ENCODE results near the gene HOGA1.

HOGA1 gene

GRCh38 chr10:97640868-97641811 lies 57.0 kb downstream of the HOGA1 start:
- no peak for TF ChIP-seq GATA3 (IDR thresholded peaks at IDR 0.05; ENCODE audit: low read depth, low read length)
- no peak for TF ChIP-seq GATA2 (IDR thresholded peaks at IDR 0.05; ENCODE audit: low read depth, low read length)

DNA sequence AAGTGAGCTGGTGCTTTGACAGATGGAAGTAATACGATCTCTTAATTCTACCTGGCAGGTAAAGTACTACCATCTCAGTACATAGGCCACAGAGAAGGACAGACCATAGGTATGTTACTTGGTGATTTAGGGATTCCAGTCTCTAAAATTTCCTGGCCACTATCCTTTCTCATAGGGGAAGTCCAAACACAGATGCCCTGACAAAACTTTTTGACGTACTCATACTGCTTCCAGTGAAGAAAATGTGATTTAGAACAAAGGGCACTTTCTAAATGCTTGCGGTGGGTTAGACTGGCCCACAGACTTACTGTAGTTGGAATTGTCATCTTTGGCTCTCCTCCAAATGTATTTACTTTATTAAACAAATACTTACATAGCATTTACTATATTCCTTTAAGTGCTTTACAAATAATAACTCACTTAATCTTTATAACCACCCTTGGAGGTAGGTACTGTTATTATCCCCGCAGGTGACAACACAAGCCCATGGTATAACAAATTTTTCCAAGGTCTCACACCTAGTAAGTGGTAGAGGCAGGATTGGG lies 59.3 kb downstream of the HOGA1 start:
- TF ChIP-seq GATA3 (IDR thresholded peaks at IDR 0.05; ENCODE audit: low read depth, low read length), result no peak
- no peak for TF ChIP-seq GATA2 (IDR thresholded peaks at IDR 0.05; ENCODE audit: low read depth, low read length)

GRCh38 chr10:97644936-97645335 lies 60.7 kb downstream of the HOGA1 start:
- TF ChIP-seq GATA2 (IDR thresholded peaks at IDR 0.05; ENCODE audit: low read depth, low read length), result no peak
- TF ChIP-seq GATA3 (IDR thresholded peaks at IDR 0.05; ENCODE audit: low read depth, low read length), result no peak

GRCh38 chr10:97647556-97647955 lies 63.4 kb downstream of the HOGA1 start:
- TF ChIP-seq GATA2 (IDR thresholded peaks at IDR 0.05; ENCODE audit: low read depth, low read length), result no peak
- TF ChIP-seq GATA3 (IDR thresholded peaks at IDR 0.05; ENCODE audit: low read depth, low read length), result no peak

GRCh38 chr10:97648562-97649404 lies 64.6 kb downstream of the HOGA1 start:
- TF ChIP-seq GATA2 (IDR thresholded peaks at IDR 0.05; ENCODE audit: low read depth, low read length) (no peak), GATA3 (IDR thresholded peaks at IDR 0.05; ENCODE audit: low read depth, low read length) (no peak)

GRCh38 chr10:97650726-97651125 lies 66.5 kb downstream of the HOGA1 start:
- TF ChIP-seq GATA3 (IDR thresholded peaks at IDR 0.05; ENCODE audit: low read depth, low read length) (no peak), GATA2 (IDR thresholded peaks at IDR 0.05; ENCODE audit: low read depth, low read length) (no peak)

GRCh38 chr10:97651773-97652172 lies 67.6 kb downstream of the HOGA1 start:
- TF ChIP-seq GATA3 (IDR thresholded peaks at IDR 0.05; ENCODE audit: low read depth, low read length) (no peak), GATA2 (IDR thresholded peaks at IDR 0.05; ENCODE audit: low read depth, low read length) (no peak)

DNA sequence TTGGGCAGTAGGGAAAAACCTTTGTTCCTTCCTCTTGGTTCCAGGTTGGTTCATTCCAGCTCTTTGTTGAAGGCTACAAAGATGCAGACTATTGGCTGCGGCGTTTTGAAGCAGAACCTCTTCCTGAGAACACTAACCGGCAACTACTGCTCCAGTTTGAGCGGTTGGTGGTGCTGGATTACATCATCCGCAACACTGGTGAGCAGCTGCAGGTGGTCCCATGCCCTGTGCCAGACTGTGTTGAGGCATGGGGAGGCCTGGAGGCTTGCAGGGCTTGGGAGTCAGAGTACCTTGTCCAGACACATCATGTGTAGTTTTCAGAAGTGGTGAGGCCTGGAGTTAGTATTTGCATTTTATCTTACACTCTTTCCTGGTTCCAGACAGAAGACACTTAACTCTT lies 72.6 kb downstream of the HOGA1 start:
- no peak for TF ChIP-seq GATA3 (IDR thresholded peaks at IDR 0.05; ENCODE audit: low read depth, low read length)
- no peak for TF ChIP-seq GATA2 (IDR thresholded peaks at IDR 0.05; ENCODE audit: low read depth, low read length)

- TF ChIP-seq GATA3 (IDR thresholded peaks at IDR 0.05; ENCODE audit: low read depth, low read length), result no peak
- no peak for TF ChIP-seq GATA2 (IDR thresholded peaks at IDR 0.05; ENCODE audit: low read depth, low read length)
Observed at GRCh38 chr10:97659589-97659988, 75.4 kb downstream of the HOGA1 start.
